ENCODE measurements around the gene PLEKHA1.

Gene PLEKHA1

DNA sequence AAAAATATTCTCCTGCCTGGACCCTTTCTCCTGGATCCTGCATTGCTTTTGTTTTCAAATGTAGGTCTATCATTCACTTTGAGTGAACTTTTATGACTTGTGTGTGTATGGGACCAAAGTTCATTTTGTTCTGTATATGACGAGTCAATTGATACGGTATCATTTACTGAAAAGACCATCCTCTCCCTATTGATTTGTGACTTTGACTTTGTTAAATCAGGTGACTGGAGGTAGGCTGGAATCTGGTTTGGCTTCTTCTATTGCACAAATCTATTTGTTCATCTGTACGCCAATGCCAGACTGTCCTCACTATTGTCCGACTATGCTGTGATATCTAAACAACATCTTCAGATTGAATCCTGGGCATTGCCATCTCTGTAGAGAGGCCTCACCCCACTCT is 74.6 kb downstream of the PLEKHA1 start:
- Histone ChIP-seq H3K36me3 (ENCODE audit: insufficient read depth, low read length) (no peaks in the 10 kb centered on the region), H4K20me1 (ENCODE audit: insufficient read depth, low read length) (no peaks in the 10 kb centered on the region), H3K9me2 (ENCODE audit: low read depth, low read length) (no peaks in the 10 kb centered on the region), H3K79me2 (ENCODE audit: insufficient read depth, low read length) (no peaks in the 10 kb centered on the region), H3K9me3 (ENCODE audit: low read length) (0 out of 2 replicates have a peak, but pooled peaks cover 2% of the 10 kb centered on the region), H3K9ac (ENCODE audit: low read length) (no peak overlapping the region), H3K27ac (ENCODE audit: low read depth, low read length, poor library complexity, severe bottlenecking) (no peak overlapping the region), H3K4me3 (ENCODE audit: low read depth, low read length, poor library complexity, severe bottlenecking) (no peak overlapping the region), H3K27me3 (ENCODE audit: insufficient read depth, low read length) (no peaks in the 10 kb centered on the region), H3F3A (ENCODE audit: insufficient read depth, low read length) (no peaks in the 10 kb centered on the region), H2AFZ (ENCODE audit: low read length) (no peak overlapping the region), H3K4me2 (ENCODE audit: low read length) (no peak overlapping the region), H3K4me1 (ENCODE audit: insufficient read depth, low read length, severe bottlenecking) (no peaks in the 10 kb centered on the region)
- no peak for TF ChIP-seq EZH2 (IDR thresholded peaks at IDR 0.05; ENCODE audit: borderline replicate concordance, low read length)
- TF ChIP-seq, protein P1, sequence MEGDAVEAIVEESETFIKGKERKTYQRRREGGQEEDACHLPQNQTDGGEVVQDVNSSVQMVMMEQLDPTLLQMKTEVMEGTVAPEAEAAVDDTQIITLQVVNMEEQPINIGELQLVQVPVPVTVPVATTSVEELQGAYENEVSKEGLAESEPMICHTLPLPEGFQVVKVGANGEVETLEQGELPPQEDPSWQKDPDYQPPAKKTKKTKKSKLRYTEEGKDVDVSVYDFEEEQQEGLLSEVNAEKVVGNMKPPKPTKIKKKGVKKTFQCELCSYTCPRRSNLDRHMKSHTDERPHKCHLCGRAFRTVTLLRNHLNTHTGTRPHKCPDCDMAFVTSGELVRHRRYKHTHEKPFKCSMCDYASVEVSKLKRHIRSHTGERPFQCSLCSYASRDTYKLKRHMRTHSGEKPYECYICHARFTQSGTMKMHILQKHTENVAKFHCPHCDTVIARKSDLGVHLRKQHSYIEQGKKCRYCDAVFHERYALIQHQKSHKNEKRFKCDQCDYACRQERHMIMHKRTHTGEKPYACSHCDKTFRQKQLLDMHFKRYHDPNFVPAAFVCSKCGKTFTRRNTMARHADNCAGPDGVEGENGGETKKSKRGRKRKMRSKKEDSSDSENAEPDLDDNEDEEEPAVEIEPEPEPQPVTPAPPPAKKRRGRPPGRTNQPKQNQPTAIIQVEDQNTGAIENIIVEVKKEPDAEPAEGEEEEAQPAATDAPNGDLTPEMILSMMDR (IDR thresholded peaks at IDR 0.05; ENCODE audit: low read length), result no peak

DNA sequence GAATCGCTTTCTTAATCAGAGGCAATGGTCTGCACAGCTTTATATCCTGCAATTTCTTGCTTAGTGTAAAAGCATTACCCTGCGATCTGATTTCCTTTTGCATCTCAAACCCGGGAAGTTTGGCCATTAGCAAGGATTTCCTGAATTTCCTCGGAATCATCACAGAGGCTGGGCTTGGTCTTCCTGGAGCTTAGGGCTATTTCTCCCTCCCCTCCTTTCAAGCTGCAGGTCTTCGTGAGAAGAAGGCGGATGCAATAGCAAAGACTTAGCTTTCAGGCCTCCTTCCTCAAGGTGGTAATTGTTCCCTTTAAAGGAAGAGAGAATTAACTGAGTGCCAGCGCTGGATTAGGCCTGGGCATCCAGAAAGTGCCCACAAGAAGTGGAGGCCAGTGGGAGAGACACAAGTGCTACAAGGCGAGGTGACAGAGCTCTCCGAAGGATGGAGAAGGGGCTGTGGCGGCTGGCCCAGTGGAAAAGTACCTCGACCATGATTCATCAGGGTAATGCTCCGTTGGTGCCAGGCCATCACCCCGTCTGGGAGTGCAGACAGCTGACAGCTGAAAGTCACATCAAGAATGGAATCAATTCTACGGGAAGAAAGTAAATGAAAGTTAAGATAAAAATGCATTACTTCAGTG is 76.0 kb downstream of the PLEKHA1 start:
- Histone ChIP-seq H3K4me1 (ENCODE audit: insufficient read depth, low read length, severe bottlenecking) (no peaks in the 10 kb centered on the region), H3K27me3 (ENCODE audit: insufficient read depth, low read length) (no peaks in the 10 kb centered on the region; the same call in 1 of the 2 replicates), H3K27ac (ENCODE audit: low read depth, low read length, poor library complexity, severe bottlenecking) (no peak overlapping the region), H3K9me2 (ENCODE audit: low read depth, low read length) (no peaks in the 10 kb centered on the region), H3K4me3 (ENCODE audit: low read depth, low read length, poor library complexity, severe bottlenecking) (no peak overlapping the region), H3K9ac (ENCODE audit: low read length) (no peak overlapping the region), H3K9me3 (ENCODE audit: low read length) (0 out of 2 replicates have a peak, but pooled peaks cover 2% of the 10 kb centered on the region), H3K79me2 (ENCODE audit: insufficient read depth, low read length) (no peaks in the 10 kb centered on the region), H3K36me3 (ENCODE audit: insufficient read depth, low read length) (no peaks in the 10 kb centered on the region), H4K20me1 (ENCODE audit: insufficient read depth, low read length) (no peaks in the 10 kb centered on the region), H3F3A (ENCODE audit: insufficient read depth, low read length) (no peaks in the 10 kb centered on the region), H2AFZ (ENCODE audit: low read length) (no peak overlapping the region), H3K4me2 (ENCODE audit: low read length) (no peak overlapping the region)
- TF ChIP-seq, protein P1 (IDR thresholded peaks at IDR 0.05; ENCODE audit: low read length), result no peak
- TF ChIP-seq EZH2 (IDR thresholded peaks at IDR 0.05; ENCODE audit: borderline replicate concordance, low read length), result no peak

DNA sequence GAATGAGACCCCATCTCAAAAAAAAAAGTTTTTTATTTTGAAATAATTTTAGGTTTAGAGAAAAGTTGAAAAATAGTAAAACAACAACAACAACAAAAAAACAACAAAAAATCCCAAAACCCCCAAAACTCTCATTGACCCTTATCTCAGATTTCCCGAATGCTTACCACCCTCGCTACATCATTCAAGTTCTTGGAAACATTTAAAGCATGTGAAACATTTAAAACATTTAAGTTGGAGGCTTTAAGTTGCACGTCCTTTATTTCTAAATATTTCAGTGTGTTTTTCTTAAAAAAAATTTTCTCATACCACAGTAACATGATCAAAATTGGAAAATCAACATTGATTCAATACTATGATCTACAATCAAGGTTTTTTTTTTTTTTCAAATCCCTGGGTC is 79.6 kb downstream of the PLEKHA1 start:
- Histone ChIP-seq H3K9me2 (ENCODE audit: low read depth, low read length) (no peaks in the 10 kb centered on the region), H3K27ac (ENCODE audit: low read depth, low read length, poor library complexity, severe bottlenecking) (no peak overlapping the region), H3K4me2 (ENCODE audit: low read length) (no peak overlapping the region), H3K79me2 (ENCODE audit: insufficient read depth, low read length) (no peaks in the 10 kb centered on the region), H2AFZ (ENCODE audit: low read length) (no peak overlapping the region), H3F3A (ENCODE audit: insufficient read depth, low read length) (no peaks in the 10 kb centered on the region), H3K36me3 (ENCODE audit: insufficient read depth, low read length) (no peaks in the 10 kb centered on the region), H4K20me1 (ENCODE audit: insufficient read depth, low read length) (no peaks in the 10 kb centered on the region), H3K27me3 (ENCODE audit: insufficient read depth, low read length) (no peaks in the 10 kb centered on the region; the same call in 1 of the 2 replicates), H3K9ac (ENCODE audit: low read length) (no peak overlapping the region), H3K4me3 (ENCODE audit: low read depth, low read length, poor library complexity, severe bottlenecking) (no peak overlapping the region), H3K4me1 (ENCODE audit: insufficient read depth, low read length, severe bottlenecking) (no peaks in the 10 kb centered on the region), H3K9me3 (ENCODE audit: low read length) (0 out of 2 replicates have a peak, but pooled peaks cover 2% of the 10 kb centered on the region)
- TF ChIP-seq, protein P1 (IDR thresholded peaks at IDR 0.05; ENCODE audit: low read length), result no peak
- TF ChIP-seq EZH2 (IDR thresholded peaks at IDR 0.05; ENCODE audit: borderline replicate concordance, low read length), result no peak

Data from OCI-LY1 (cell line).